Pancreas (tissue), 10 donors: Measurements from ENCODE around the gene CAPN5. TPM values are rescaled to one million over a fixed set of nuclear protein-coding genes. Genes with fewer than 3 reads are reported as not detected.

Source experiments
- ATAC-seq, 4 donors: fragments of 200-7000 bp; cut with Tn5 transposase; one replicate each; pipeline versions ENCODE4 v1.8.0 to v1.9.1; 2020; ENCODE audit warnings: mild to moderate bottlenecking in 4 of 4, moderate library complexity in 4 of 4
- DNase-seq, 6 donors: peaks; one replicate each; pipeline ENCODE4 v3.0.0-alpha.2; 2020
- FAIRE-seq: peaks from 2 replicates; lab custom pipeline; 2012; peaks lifted over from hg19 to GRCh38; lab: Jason Lieb, UNC
- H3K27ac ChIP-seq, 4 donors: fragments of 200-600 bp; sonication (generic); 1 replicate in 3 of 4; 2 replicates in 1 of 4; pipeline versions ENCODE4 v1.5.0 to v1.8.0; 2020
- H3K27me3 ChIP-seq, 4 donors: fragments of 200-600 bp; one replicate each; pipeline ENCODE4 v1.8.0; 2021
- H3K36me3 ChIP-seq, 3 donors: fragments of 200-600 bp; sonication (generic) in 1 of 3; one replicate each; pipeline versions ENCODE4 v1.5.0 to v1.8.0; 2020 to 2021
- H3K4me1 ChIP-seq, 3 donors: fragments of 200-600 bp; one replicate each; pipeline ENCODE4 v1.8.0; 2021
- H3K4me3 ChIP-seq, 4 donors: fragments of 200-600 bp; sonication (generic) in 2 of 4; one replicate each; pipeline versions ENCODE4 v1.5.0 to v1.8.0; 2020 to 2021
- H3K9me3 ChIP-seq, 4 donors: fragments of 200-600 bp; one replicate each; pipeline ENCODE4 v1.8.0; 2021
- WGBS, 2 donors: extraction: QIAGEN DNeasy Blood & Tissue Kit; methylation state at CpG; one replicate each; pipeline ENCODE4 v1.1.7; 2013; 5-methylcytosine and 5-hydroxymethylcytosine counted together
- intact Hi-C, 3 donors: fragments of 100-400 bp; cut with DNase I; formaldehyde crosslinking; loops; one replicate each; pipeline versions ENCODE4 v1.11.1 to v1.14.2; 2022
- polyA plus RNA-seq, 2 donors: library from polyadenylated mRNA; stranded (reverse); fragments of 200-250 nt; gene quantifications; one replicate each; pipeline ENCODE4 v1.2.3, GENCODE V29; 2013
- total RNA-seq, 6 donors: library from RNA; stranded (reverse); fragmentation: NEBNext Ultra II Directional in 4 of 6; extraction: Animal tissue kit (Norgen Biotek cat#: 25700) in 4 of 6; gene quantifications; one replicate each; pipeline versions ENCODE4 v1.2.1 to v1.2.4, GENCODE V29; 2021 to 2023
- TF ChIP-seq, protein P1 (sequence below), 4 donors: fragments of 200-600 bp; sonication (generic) in 3 of 4; IDR thresholded peaks; one replicate each; pipeline versions ENCODE4 v1.5.0 to v1.8.0; 2021; ENCODE audit warnings: antibody characterized with exemption in 4 of 4
- donor health status: healthy with polysubstance abuse.
- donor health status: DM: no; HTN: no; CAD: no; lungs with moderate emphysema.
- donor health status: DM: no; HTN: no; CAD: no.
- donor health status: control.
- donor health status: control.
- donor health status: Bipolar disorder and iron deficiency.
- donor health status: DM: yes; HTN: yes; CAD: no.
- donor health status: DM: no; HTN: no; CAD: no.
- donor health status: DM: no; HTN: no; CAD: no.
- donor health status: DM: yes; HTN: yes; CAD: no.

Gene CAPN5
- total and polyA plus RNA-seq, 8 donors, result 3.3 to 11.0 (median 6.1) TPM

DNA sequence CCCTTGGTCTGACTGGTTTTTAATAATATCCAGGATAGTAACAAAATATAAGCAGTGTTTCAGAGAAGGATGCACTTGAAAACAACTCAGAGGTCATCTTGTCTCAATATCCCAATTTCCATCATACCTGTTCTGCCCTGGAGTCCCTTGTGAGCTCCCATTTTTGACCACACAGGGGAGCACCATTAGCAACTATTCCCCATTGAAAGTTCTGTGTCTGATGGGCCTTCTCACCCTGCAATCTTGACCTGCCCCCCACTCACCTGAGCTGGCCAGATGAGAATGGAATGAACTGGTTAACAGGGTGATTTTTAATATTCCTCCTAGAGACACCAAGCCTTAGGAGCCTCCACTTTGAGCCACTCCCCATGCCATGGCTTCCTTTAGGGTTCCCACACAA lies 3.8 kb upstream of the CAPN5 start:
- FAIRE-seq (no peak), ATAC-seq (no peak), DNase-seq (no peak)
- Histone ChIP-seq H3K9me3 (no peaks in the 10 kb centered on the region), H3K27me3 (no peaks in the 10 kb centered on the region), H3K4me1 (peaks cover 0 to 22% (median 0%) of the 10 kb centered on the region in 3 donors), H3K27ac (peak overlapping the region in 3 of 4 donors; percentile 16 to 63 (median 39)), H3K4me3 (no peak overlapping the region), H3K36me3 (no peaks in the 10 kb centered on the region)
- TF ChIP-seq, protein P1, sequence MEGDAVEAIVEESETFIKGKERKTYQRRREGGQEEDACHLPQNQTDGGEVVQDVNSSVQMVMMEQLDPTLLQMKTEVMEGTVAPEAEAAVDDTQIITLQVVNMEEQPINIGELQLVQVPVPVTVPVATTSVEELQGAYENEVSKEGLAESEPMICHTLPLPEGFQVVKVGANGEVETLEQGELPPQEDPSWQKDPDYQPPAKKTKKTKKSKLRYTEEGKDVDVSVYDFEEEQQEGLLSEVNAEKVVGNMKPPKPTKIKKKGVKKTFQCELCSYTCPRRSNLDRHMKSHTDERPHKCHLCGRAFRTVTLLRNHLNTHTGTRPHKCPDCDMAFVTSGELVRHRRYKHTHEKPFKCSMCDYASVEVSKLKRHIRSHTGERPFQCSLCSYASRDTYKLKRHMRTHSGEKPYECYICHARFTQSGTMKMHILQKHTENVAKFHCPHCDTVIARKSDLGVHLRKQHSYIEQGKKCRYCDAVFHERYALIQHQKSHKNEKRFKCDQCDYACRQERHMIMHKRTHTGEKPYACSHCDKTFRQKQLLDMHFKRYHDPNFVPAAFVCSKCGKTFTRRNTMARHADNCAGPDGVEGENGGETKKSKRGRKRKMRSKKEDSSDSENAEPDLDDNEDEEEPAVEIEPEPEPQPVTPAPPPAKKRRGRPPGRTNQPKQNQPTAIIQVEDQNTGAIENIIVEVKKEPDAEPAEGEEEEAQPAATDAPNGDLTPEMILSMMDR (IDR thresholded peaks at IDR 0.05), result no peak
- intact Hi-C loops, result no loop called here

DNA sequence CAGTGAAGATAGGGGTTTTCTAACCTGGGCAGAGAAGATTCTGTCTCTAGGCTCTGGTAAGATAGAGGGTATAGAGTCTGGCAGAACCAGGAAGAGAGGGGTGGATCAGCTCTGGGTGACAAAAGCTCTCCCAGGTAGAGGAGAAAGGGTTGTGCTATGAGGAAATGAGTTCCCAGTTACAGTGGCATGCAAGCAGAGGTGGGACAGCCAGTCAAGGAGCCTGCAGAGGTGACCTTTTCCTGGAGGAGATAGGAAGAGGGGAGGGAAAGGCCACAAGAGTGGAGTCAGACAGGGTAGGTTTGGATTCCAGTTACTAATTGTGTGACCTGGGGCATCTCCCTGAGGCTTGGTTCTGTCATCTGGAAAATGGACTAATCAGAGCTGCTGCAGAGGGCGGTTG lies 3.4 kb upstream of the CAPN5 start:
- Histone ChIP-seq H3K4me3 (no peak overlapping the region), H3K4me1 (peaks cover 0 to 27% (median 0%) of the 10 kb centered on the region in 3 donors), H3K27ac (peak overlapping the region in 3 of 4 donors; percentile 16 to 63 (median 39)), H3K9me3 (no peaks in the 10 kb centered on the region), H3K27me3 (no peaks in the 10 kb centered on the region), H3K36me3 (no peaks in the 10 kb centered on the region)
- intact Hi-C loops, result no loop called here
- FAIRE-seq (no peak), ATAC-seq (no peak), DNase-seq (no peak)
- WGBS, 2 donors, result 92 to 96% methylated on average over 1 of the region's 1 CpG
- TF ChIP-seq, protein P1 (IDR thresholded peaks at IDR 0.05), result no peak

DNA sequence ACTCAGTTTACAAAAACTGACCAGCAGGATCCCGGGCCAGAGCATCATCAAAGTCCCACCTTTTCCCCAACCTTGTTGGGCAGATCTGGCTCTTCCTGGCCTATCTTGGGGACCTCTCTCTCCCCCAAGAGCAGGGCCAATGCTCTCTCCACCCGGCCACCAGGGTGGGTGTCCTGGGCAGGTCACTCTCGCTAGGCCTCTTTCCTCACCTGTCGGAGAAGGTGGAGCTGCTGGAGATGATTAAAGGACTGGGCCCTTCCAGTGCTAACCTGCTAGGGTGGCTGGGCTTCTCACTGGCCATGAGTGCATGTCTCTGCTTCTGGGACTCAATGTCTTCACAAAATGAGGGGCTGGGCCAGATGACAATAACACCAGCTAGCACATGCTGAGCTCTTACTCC lies 2.9 kb upstream of the CAPN5 start:
- DNase-seq, result no peak
- H3K27ac ChIP-seq, result peak overlapping the region in 2 of 4 donors; percentile 39 to 63
- peaks cover 0 to 27% (median 0%) of the 10 kb centered on the region in 3 donors for H3K4me1 ChIP-seq
- no peaks in the 10 kb centered on the region for H3K36me3 ChIP-seq
- TF ChIP-seq, protein P1 (IDR thresholded peaks at IDR 0.05), result no peak
- intact Hi-C loops, result no loop called here
- no peaks in the 10 kb centered on the region for H3K27me3 ChIP-seq
- FAIRE-seq, result no peak
- H3K4me3 ChIP-seq, result no peak overlapping the region
- no peaks in the 10 kb centered on the region for H3K9me3 ChIP-seq
- ATAC-seq, result no peak
- WGBS, 2 donors, result 93 to 98% methylated on average over 4 of the region's 4 CpGs

DNA sequence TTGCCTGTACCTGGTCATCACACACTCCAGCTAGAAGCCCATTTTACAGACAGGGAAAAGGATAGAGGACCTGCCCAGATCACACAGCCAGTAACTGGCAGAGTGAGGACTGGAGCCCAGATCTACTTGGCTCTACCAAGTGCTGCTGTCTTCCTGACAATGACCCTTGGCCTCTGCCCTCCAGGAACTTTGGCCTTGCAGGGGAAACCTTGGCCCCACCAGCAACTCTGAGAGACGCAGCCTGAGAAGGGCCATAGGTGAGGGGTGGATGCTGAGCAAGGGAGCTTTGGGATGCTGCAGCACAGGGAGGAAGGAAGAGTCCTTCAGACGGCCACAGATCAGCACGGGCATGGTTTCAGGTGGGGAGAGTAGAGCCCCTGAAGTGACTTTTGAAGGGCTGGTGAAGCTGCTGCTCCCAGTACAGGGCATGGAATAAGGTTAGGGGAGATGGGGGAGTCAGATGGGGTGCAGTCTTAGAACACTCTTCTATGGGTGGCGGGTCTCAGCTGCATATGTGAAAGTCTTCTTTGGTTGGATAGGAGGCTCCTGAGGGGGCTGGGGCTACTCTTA lies 2.0 kb upstream of the CAPN5 start:
- intact Hi-C loops, result no loop called here
- Histone ChIP-seq H3K9me3 (no peaks in the 10 kb centered on the region), H3K4me1 (peaks cover 0 to 27% (median 0%) of the 10 kb centered on the region in 3 donors), H3K4me3 (no peak overlapping the region), H3K36me3 (no peaks in the 10 kb centered on the region), H3K27ac (no peak overlapping the region), H3K27me3 (no peaks in the 10 kb centered on the region)
- WGBS, 2 donors, result 91 to 94% methylated on average over 4 of the region's 4 CpGs
- TF ChIP-seq, protein P1 (IDR thresholded peaks at IDR 0.05), result no peak
- no peak for FAIRE-seq
- ATAC-seq, result no peak
- DNase-seq, result no peak

DNA sequence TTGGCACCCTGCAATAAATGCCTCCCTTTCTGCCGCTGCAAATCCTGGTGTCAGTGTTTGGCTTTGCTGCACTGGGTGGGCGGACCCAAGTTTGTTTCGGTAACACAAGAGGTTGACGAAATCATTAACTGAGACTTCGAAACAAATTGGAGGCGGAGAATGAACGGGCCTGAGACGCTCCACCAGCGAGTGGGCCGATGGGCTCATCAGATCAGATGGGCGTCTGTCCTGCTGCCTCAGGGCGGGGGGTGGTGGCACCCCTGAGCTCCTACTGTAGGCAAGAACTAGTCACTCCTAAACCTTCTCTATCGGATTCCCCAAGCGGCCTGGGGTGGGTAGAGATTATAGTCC lies 918 bp upstream of the CAPN5 start:
- H3K27me3 ChIP-seq, result no peaks in the 10 kb centered on the region
- intact Hi-C loops, result no loop called here
- WGBS, 2 donors, result 57 to 65% methylated on average over 14 of the region's 14 CpGs
- DNase-seq, result peak in 1 of 6 donors; percentile 34
- no peaks in the 10 kb centered on the region for H3K36me3 ChIP-seq
- H3K9me3 ChIP-seq, result no peaks in the 10 kb centered on the region
- peak in 2 of 4 donors; percentile 1 to 19 for ATAC-seq
- peak overlapping the region; percentile 68 to 92 (median 78) for H3K27ac ChIP-seq
- peaks cover 0 to 23% (median 0%) of the 10 kb centered on the region in 3 donors for H3K4me1 ChIP-seq
- FAIRE-seq, result no peak
- TF ChIP-seq, protein P1 (IDR thresholded peaks at IDR 0.05), result no peak
- peak overlapping the region in 2 of 4 donors; percentile 64 to 79 for H3K4me3 ChIP-seq
